EL (cell line): ENCODE data around the gene FANK1.
A peak's percentile ranks its signal among the peaks of the same experiment; 100 is the strongest.
"Not testable (repeated sequence)": the region's sequence is repeated elsewhere in the genome, so short reads cannot be mapped to it uniquely, and the experiment has no call there.

Experiments used
- DNase-seq: peaks from one replicate; pipeline ENCODE4 v3.0.0-alpha.2; 2016

FANK1 gene

DNA sequence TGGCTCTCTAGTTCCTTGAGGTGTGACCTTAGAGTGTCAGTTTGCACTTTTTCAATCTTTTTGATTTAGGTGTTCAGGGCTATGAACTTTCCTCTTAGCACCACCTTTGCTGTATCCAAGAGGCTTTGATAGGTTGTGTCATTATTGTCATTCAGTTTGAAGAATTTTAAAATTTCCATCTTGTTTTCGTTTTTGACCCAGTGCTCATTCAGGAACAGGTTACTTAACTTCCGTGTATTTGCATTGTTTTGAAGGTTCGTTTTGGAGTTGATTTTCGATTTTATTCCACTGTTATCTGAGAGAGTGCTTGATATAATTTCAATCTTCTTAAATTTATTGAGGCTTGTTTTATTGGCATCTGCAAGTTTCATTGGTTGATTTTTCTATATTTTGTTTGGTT, 37.3 kb downstream of the FANK1 start:
- DNase-seq, result no peak

DNA sequence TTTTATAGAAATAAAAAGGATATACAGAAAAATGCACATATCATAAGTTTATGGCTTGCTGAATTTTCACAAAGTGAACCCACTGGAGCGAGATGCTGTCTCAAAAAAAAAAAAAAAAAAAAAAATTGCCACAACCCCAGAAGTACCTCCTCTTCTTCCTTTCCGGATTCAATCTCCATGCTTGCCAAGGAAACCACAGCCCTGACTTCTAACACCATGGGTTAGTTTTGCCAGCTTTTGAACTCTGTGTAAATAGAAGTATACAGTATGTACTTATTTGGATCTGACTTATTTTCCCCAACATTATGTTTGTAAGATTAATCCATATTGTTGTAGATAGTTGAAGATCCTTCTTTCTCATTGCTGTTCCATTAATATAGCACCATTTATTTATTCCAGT, 40.0 kb downstream of the FANK1 start:
- DNase-seq, result no peak

DNA sequence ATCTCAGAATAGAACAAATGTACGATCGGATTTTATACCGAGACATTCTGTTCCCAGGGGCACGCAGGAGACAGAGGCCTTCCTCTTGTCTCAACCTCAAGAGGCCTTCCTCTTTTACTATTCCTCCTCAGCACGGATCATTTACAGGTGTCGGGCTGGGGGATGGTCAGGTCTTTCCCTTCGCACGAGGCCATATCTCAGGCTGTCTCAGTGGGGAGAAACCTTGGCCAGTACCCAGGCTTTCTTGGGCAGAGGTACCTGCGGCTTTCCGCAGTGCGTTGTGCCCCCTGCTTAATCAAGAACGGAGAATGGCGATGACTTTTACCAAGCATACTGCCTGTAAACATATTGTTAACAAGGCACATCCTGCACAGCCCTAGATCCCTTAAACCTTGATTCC, 44.2 kb downstream of the FANK1 start:
- DNase-seq, result no peak

DNA sequence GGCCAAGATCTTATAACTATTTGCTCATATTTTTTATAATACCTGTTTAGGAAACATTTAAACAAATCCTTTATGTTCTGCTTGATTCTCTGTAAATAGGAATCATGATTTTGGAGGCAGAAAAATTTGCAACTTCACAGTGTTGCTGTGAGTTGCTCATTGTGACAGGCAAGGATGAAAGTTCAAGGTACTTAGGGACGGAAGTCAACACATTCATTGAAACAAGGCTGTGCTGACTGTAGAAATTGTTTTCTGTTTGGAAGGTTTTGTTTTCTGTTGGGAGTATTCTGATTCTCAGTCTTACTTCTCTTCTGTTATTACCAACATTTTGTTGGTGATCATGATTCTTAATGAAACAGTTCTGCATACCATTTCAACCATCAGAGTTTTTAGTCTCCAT, 54.9 kb downstream of the FANK1 start:
- no peak for DNase-seq

DNA sequence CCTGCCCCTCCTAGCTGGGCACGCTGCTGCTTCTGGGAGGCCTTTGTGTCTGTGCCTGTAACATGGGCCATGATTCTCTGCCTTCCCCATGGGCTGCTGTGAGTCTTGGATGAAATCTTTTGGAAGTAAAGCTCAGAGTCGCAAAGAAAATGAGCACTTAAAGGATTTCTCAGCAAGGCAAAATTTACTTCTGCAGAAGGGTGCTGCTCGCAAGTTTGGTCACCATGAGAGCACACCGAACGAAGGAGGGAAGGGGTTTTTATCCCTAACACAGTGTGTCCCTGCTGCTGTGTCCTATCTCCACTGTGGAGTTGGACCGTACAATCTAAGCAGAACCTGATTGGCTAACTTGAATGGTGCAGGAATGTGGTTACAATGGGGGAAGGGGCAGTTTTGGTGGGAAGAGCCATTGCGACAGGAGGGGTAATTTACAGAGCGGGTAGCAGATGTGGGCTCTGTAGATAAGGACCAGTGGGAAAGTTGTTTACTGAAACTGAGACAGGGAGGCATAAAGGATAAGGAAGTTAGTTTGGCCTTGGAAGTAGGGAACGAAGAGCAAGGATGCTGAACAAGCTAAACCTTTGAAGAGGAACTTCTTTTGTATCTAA, 57.5 kb downstream of the FANK1 start:
- no peak for DNase-seq

DNA sequence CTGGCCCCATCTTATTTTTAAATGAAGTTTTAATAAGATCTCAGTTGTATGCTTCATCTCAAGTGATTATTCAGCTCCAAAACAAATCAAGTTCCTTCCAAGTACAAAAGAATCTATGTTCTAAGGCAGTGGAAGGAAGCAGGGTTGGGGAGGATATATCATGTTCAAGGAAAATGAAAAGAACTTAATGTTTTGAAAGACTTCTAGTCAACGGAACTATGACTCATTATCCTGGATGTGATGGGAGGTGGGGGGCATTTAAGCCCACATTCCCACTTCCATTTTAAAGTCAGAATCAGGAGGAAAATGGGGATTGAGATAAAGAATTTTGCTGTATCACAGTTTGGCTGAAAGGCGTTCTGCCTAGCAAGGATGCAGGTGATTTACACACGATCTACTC, 59.4 kb downstream of the FANK1 start:
- no peak for DNase-seq

DNA sequence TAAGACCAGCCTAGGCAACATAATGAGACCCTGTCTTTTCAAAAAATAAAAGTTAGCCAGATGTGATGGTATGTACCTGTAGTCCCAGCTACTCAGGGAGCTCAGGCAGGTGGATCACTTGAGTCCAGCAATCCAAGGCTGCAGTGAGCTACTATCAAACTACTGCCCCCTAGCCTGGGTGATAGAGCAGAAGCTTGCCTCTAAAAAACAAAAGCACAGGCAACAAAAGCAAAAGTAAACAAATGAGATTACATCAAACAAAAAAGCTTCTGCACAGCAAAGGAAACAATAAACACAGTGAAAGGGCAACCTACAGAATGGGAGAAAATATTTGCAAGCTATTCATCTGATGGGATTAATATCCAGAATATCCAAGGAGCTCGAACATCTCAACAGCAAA, 65.4 kb downstream of the FANK1 start:
- no peak for DNase-seq

GRCh38 chr10:125962200-125962599, 65.8 kb downstream of the FANK1 start:
- no peak for DNase-seq

DNA sequence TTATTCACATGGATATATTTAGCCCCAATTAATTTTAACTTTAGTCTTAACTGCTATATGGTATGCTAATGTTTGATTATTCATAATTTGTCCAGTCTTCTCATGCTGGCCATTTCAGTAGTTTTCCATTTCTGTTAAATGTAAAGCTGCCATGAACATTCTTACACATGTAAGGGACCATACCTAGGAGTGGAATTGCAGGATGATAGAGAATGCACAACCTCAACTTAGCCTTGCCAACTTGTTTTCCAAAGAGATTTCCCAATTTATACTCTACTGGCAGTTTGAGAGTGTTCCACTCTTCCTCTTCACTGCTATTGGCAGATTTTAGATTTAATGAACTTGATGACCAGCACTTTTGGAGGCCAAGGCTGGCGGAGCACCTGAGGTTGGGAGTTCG, 68.2 kb downstream of the FANK1 start:
- no peak for DNase-seq

- DNase-seq, result no peak
Observed at GRCh38 chr10:125967533-125967932, 71.2 kb downstream of the FANK1 start.

DNA sequence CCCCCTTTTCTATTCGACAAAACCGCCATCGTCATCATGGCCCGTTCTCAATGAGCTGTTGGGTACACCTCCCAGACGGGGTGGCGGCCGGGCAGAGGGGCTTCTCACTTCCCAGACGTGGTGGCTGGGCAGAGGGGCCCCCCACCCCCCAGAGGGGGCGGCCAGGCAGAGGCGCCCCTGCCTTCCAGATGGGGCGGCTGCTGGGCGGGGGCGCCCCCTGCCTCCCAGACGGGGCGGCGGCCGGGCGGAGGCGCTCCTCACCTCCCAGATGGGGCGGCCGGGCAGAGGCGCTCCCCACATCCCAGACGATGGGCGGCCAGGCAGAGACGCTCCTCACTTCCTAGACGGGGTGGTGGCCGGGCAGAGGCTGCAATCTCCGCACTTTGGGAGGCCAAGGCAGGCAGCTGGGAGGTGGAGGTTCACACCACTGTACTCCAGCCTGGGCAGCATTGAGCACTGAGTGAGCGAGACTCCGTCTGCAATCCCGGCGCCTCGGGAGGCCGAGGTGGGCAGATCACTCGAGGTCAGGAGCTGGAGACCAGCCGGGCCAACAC, 73.8 kb downstream of the FANK1 start:
- DNase-seq, result not testable (repeated sequence)

GRCh38 chr10:125976960-125977605, 80.7 kb downstream of the FANK1 start:
- DNase-seq, result no peak

DNA sequence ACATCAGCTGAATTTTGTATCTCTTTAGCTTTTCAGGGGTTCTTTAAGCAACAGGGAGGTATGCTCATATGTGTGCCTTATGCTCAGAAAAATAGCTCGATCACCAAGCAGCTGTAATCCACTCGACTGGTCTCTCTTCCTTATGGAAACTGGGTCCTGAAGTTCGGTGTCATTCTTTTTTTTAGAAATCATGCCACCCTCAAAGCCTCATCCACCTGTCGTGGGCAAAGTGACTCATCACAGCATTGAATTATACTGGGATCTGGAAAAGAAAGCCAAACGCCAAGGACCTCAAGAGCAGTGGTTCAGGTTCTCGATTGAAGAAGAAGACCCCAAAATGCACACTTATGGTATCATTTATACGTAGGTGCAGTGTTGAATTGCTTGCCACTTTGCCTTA, 83.6 kb downstream of the FANK1 start:
- DNase-seq, result no peak

DNA sequence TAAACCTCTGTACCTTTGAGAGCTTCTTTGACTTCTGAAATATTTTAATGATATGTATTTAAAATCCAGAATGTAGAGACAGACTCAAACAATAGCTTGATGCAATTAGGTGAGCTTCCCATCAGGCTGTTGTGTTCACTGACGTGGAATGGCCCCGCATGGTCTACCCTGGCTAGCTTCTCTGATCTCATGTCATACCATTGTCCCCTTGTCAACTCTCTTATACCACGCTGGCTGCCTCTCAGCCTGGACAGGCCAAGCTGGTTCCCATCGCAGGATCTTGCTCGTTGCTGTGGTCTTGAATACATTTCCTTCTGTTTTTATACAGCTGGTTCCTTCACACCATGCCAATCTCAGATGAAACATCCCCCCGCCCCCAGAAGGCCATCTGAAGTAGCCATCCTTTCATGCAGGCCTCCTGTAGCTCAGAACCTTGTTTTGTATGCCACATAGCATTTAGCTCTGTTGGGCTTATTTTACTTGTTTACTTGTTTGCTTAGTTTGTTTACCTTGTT, 84.2 kb downstream of the FANK1 start:
- DNase-seq, result no peak

GRCh38 chr10:125982260-125982948, 86.0 kb downstream of the FANK1 start:
- DNase-seq, result peak; percentile 74

- DNase-seq, result no peak
Observed at GRCh38 chr10:125983161-125983560, 86.8 kb downstream of the FANK1 start.

- no peak for DNase-seq
Observed at GRCh38 chr10:125983656-125984055, 87.3 kb downstream of the FANK1 start.

- no peak for DNase-seq
Observed at GRCh38 chr10:125984346-125984745, 88.0 kb downstream of the FANK1 start.

GRCh38 chr10:125984865-125985495, 88.6 kb downstream of the FANK1 start:
- no peak for DNase-seq

DNA sequence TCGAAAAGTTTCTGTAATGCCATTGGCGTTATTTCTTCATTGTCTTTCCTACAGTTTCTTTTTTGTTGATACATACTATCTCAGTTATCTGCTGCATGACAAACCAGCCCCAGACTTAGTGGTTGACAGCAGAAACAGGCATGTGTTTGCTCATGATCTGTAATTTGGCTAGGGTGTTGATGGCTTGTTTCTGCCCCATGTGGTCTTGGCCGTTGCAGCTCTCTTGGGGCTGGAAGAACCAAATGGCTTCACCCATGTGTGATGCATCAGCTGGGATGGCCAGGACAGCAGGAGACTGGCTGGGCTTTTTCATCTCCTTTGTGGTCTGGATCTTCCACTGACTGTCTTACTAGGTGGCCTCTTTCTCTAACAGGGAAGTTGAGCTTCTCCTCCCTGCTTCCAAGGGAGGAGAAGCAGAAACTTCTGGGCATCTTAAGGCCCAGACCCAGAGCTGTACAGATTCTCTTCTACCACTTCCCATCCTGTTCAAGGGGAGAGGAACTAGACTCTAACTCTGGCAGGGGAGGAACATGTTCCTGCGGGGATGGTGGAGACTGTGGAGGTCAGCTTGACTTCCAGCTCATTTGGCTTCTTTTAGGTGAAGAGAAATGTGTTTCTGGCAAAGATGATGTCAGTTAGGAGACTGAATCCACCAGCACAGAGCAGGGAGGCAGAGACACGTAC, 89.3 kb downstream of the FANK1 start:
- no peak for DNase-seq

DNA sequence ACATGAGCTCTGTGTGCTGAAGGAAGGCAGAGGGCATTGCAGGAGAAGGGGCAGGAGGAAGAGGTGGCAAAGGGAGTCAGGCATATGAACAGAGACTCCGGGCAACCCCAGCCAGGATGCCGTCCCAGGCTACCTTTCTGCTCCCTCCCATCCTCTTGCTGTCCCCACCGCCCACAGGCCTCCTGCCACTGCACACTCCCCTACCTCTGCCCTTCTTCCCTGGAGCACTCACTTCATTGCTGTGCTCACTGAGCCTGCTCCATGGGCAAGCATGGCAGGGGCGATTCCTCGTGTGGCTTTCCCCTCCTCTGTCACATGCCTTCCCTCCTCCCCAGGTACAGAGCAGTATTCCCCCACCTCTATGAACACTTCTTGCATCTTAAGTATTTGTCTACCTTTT, 93.4 kb downstream of the FANK1 start:
- DNase-seq, result no peak

GRCh38 chr10:125990974-125991373, 94.6 kb downstream of the FANK1 start:
- no peak for DNase-seq

DNA sequence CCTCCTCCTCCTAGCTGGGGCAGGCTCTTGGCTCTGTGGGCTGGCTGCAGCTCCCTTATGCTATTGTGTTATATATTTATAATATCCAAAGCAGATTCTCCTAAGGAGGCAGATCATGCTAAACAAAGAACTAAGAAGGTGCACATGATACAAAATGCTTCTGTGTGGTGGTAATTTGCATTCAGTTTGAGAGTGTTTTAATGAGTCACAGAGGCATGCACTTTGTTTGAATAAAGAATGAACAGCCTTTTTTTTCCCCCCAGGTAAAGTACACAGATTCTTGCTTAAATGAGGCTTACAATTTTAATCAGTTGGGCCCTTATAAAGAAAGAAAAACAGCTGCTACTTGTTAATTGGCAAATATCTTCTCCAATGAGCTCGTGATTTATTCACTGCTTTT, 95.0 kb downstream of the FANK1 start:
- no peak for DNase-seq
